ENCODE data around the gene ADGRA1. TPM values are rescaled to one million over a fixed set of nuclear protein-coding genes. Genes with fewer than 3 reads are reported as not detected.

Gene ADGRA1
- total and polyA plus RNA-seq, 2 of the 13 experiments (the other 11 are each of a cell fraction or from before 2014, with no cell fraction given) = not detected

DNA sequence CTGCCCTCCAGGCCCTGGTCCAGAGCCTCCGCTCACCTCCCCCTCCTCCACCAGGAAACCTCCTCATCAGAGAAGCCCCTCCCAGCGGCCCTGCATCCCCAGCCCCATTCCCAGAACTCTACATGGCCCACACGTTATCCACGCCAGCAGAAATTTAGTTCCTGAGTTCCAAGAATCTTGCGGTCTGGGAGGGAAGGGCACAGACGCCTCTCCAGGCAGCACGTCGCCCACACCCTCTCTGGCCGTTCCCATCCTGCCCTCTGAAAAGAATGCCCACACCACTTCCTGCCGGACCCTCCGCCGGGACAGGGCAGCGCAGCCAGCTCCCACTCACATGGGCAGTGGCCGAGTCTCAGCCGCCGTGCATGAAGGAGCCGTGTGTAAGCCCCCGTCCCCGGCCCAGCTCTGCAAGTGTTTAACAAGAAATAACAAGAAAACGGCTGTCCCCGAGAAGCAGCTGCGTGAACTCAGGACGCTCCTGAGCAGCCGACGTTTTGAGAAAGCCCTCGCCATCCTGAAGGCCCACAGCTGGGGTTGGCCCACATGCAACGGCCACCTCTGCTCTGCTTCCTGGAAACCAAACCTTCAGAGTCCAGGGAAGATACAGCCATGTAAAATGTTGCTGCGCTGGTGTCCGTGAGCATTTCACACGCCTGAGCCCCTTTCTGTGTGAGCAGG lies 17.4 kb downstream of the ADGRA1 start:
- in situ Hi-C loops (cut with HindIII; ENCODE audit: extremely low pct_ligation_motif_present, low pct_unique_long_range_greater_than_20kb) = no loop called here
- ChIA-PET POLR2A (no interaction called here), CTCF (ENCODE audit: low intra/inter-chr PET ratio, low total read pairs) (no interaction called here)
- Histone ChIP-seq H3K36me3 (replicated peaks in 1 of 2; ENCODE audit: control insufficient read depth in 1 of 2, insufficient read depth in 2 of 2, low read length in 2 of 2) (no peaks in the 10 kb centered on the region), H3K9me3 (ENCODE audit: low read length) (peaks cover 12% of the 10 kb centered on the region), H3K79me2 (ENCODE audit: insufficient read depth, low read length) (no peaks in the 10 kb centered on the region), H3K27ac (ENCODE audit: extremely low read length, insufficient read depth, low read length) (no peak overlapping the region), H3K9ac (ENCODE audit: insufficient read depth, low read depth, low read length) (no peak overlapping the region), H3K27me3 (ENCODE audit: control insufficient read depth in 1 of 2, insufficient read depth in 2 of 2, low read length in 2 of 2) (peaks cover 12 to 62% of the 10 kb centered on the region in 2 experiments; a peak in 4 of 5 replicates), H2AFZ (ENCODE audit: low read length) (no peak overlapping the region), H3K4me3 (replicated peaks in 1 of 3; ENCODE audit: insufficient read depth in 1 of 3, low read depth in 2 of 3, low read length in 3 of 3) (no peak overlapping the region), H4K20me1 (ENCODE audit: insufficient read depth, low read length) (no peaks in the 10 kb centered on the region), H3K4me1 (ENCODE audit: insufficient read depth, low read length) (no peaks in the 10 kb centered on the region), H3K4me2 (ENCODE audit: low read depth, low read length) (no peak overlapping the region)
- TF ChIP-seq, protein P1, sequence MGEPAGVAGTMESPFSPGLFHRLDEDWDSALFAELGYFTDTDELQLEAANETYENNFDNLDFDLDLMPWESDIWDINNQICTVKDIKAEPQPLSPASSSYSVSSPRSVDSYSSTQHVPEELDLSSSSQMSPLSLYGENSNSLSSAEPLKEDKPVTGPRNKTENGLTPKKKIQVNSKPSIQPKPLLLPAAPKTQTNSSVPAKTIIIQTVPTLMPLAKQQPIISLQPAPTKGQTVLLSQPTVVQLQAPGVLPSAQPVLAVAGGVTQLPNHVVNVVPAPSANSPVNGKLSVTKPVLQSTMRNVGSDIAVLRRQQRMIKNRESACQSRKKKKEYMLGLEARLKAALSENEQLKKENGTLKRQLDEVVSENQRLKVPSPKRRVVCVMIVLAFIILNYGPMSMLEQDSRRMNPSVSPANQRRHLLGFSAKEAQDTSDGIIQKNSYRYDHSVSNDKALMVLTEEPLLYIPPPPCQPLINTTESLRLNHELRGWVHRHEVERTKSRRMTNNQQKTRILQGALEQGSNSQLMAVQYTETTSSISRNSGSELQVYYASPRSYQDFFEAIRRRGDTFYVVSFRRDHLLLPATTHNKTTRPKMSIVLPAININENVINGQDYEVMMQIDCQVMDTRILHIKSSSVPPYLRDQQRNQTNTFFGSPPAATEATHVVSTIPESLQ (CRISPR knock-in tag; conservative IDR thresholded peaks at IDR 0.05) = no peak
- TF ChIP-seq ZNF451 (CRISPR knock-in tag; IDR thresholded peaks at IDR 0.05) (no peak), STAT5B (CRISPR knock-in tag; IDR thresholded peaks at IDR 0.05) (no peak), CREB1 (IDR thresholded peaks at IDR 0.05) (no peak), CREB1 (CRISPR knock-in tag; IDR thresholded peaks at IDR 0.05) (no peak), FOSL2 (CRISPR knock-in tag; IDR thresholded peaks at IDR 0.05) (no peak), ZKSCAN8 (CRISPR knock-in tag; IDR thresholded peaks at IDR 0.05; ENCODE audit: borderline replicate concordance) (no peak), ZGPAT (CRISPR knock-in tag; IDR thresholded peaks at IDR 0.05) (no peak), RARA (CRISPR knock-in tag; IDR thresholded peaks at IDR 0.05) (no peak), KDM4B (CRISPR knock-in tag; IDR thresholded peaks at IDR 0.05) (no peak), ZFP91 (CRISPR knock-in tag; IDR thresholded peaks at IDR 0.05; ENCODE audit: borderline replicate concordance) (no peak), ZNF251 (CRISPR knock-in tag; IDR thresholded peaks at IDR 0.05) (no peak), ZNF724P (CRISPR knock-in tag; IDR thresholded peaks at IDR 0.05; ENCODE audit: borderline replicate concordance) (no peak), PHF20 (CRISPR knock-in tag; IDR thresholded peaks at IDR 0.05) (no peak), ZNF10 (CRISPR knock-in tag; IDR thresholded peaks at IDR 0.05; ENCODE audit: borderline replicate concordance, low read depth) (no peak)
- ATAC-seq (no peak), DNase-seq (ENCODE audit: low spot score) (no peak), FAIRE-seq (no peak)
- 48% methylated on average over 9 of the region's 30 CpGs for WGBS (ENCODE audit: low lambda C conversion rate)
- intact Hi-C loops (cut with micrococcal nuclease; ENCODE audit: unreplicated experiment) = no loop called here
- no TSS peak for BruUV-seq (replicated peaks)

Data from HepG2 (cell line).